ENCODE data around the gene PRSS36. TPM values are rescaled to one million over a fixed set of nuclear protein-coding genes. Genes with fewer than 3 reads are reported as not detected.
"Not testable (repeated sequence)": the region's sequence is repeated elsewhere in the genome, so short reads cannot be mapped to it uniquely, and the experiment has no call there.

Gene PRSS36
- 1.1 TPM for total RNA-seq

- no peak for DNase-seq (ENCODE audit: low spot score)
These were observed at the start of gene PRSS36 for GRCh38 chr16:31149894-31150890. Gene PRSS36 (minus strand): TSS chr16:31150066. CDS start chr16:31150035, 31 bp downstream.

- DNase-seq (ENCODE audit: low spot score) = no peak
These were observed 49.7 kb upstream of the PRSS36 start for GRCh38 chr16:31199430-31200041.

- no peak for DNase-seq (ENCODE audit: low spot score)
These were observed 48.5 kb upstream of the PRSS36 start for GRCh38 chr16:31198207-31198882.

- no peak for DNase-seq (ENCODE audit: low spot score)
These were observed 46.6 kb upstream of the PRSS36 start for GRCh38 chr16:31196324-31197088.

GRCh38 chr16:31195861-31196260 is 46.0 kb upstream of the PRSS36 start:
- DNase-seq (ENCODE audit: low spot score) = not testable (repeated sequence)

- no peak for DNase-seq (ENCODE audit: low spot score)
These were observed 45.0 kb upstream of the PRSS36 start for GRCh38 chr16:31194898-31195297.

GRCh38 chr16:31193874-31194273 is 44.0 kb upstream of the PRSS36 start:
- no peak for DNase-seq (ENCODE audit: low spot score)

GRCh38 chr16:31192856-31193642 is 43.2 kb upstream of the PRSS36 start:
- DNase-seq (ENCODE audit: low spot score) = no peak

GRCh38 chr16:31191697-31192428 is 42.0 kb upstream of the PRSS36 start:
- DNase-seq (ENCODE audit: low spot score) = no peak

GRCh38 chr16:31190818-31191444 is 41.1 kb upstream of the PRSS36 start:
- DNase-seq (ENCODE audit: low spot score) = no peak

GRCh38 chr16:31190061-31190460 is 40.2 kb upstream of the PRSS36 start:
- DNase-seq (ENCODE audit: low spot score) = no peak

- DNase-seq (ENCODE audit: low spot score) = no peak
These were observed 39.5 kb upstream of the PRSS36 start for GRCh38 chr16:31189412-31189778.

- DNase-seq (ENCODE audit: low spot score) = no peak
These were observed 38.9 kb upstream of the PRSS36 start for GRCh38 chr16:31188450-31189411.

GRCh38 chr16:31187808-31188189 is 37.9 kb upstream of the PRSS36 start:
- DNase-seq (ENCODE audit: low spot score) = no peak

GRCh38 chr16:31186930-31187807 is 37.3 kb upstream of the PRSS36 start:
- DNase-seq (ENCODE audit: low spot score) = no peak

GRCh38 chr16:31186176-31186575 is 36.3 kb upstream of the PRSS36 start:
- DNase-seq (ENCODE audit: low spot score) = no peak

- no peak for DNase-seq (ENCODE audit: low spot score)
These were observed 35.5 kb upstream of the PRSS36 start for GRCh38 chr16:31185339-31185738.

All from ureter (tissue), 1 donor.